PC-3 (cell line): Measurements from ENCODE around the gene ZNF385B. TPM values are rescaled to one million over a fixed set of nuclear protein-coding genes. Genes with fewer than 3 reads are reported as not detected.

ENCODE experiments used
- ATAC-seq: fragments of 200-7000 bp; cut with Tn5 transposase; 2 replicates; pipeline ENCODE4 v1.9.1; 2020; ENCODE audit warnings: mild to moderate bottlenecking, moderate library complexity
- BruUV-seq: library from RNA; stranded (reverse); fragments of 400-500 nt; replicated peaks from 2 replicates; lab custom pipeline; 2021; lab: Mats Ljungman, UMichigan
- CTCF ChIA-PET: fragments of 300-600 bp; sonication (Branson Sonifier 250); formaldehyde crosslinking; loops from one replicate; lab custom pipeline; 2022; ENCODE audit warnings: antibody characterized with exemption; lab: Charles Lee
- POLR2A ChIA-PET: fragments of 300-600 bp; sonication (Branson Sonifier 250); formaldehyde crosslinking; loops from one replicate; lab custom pipeline; 2022; ENCODE audit warnings: antibody characterized with exemption; ENCODE audit not compliant: unreplicated experiment; lab: Charles Lee
- DNase-seq: peaks from one replicate; pipeline ENCODE4 v3.0.0-alpha.2; 2015
- H2AFZ ChIP-seq: fragments of 300-600 bp; sonication (generic); 2 replicates; pipeline ENCODE4 v1.6.0; 2016; ENCODE audit warnings: antibody characterized with exemption, low read length
- H3F3A ChIP-seq: fragments of 300-600 bp; sonication (generic); one replicate; pipeline ENCODE4 v1.6.0; 2017; ENCODE audit warnings: antibody characterized with exemption, low read length, control low read depth, mild to moderate bottlenecking; ENCODE audit not compliant: unreplicated experiment
- H3K27ac ChIP-seq: fragments of 300-600 bp; sonication (generic); 2 replicates; pipeline ENCODE4 v1.5.1; 2016; ENCODE audit warnings: mild to moderate bottlenecking, low read length
- H3K27me3 ChIP-seq: fragments of 300-600 bp; sonication (generic); 2 replicates; pipeline ENCODE4 v1.6.1; 2016; ENCODE audit warnings: low read length, mixed read lengths
- H3K36me3 ChIP-seq: fragments of 300-600 bp; sonication (generic); 2 replicates; pipeline ENCODE4 v1.6.1; 2016; ENCODE audit warnings: low read depth, mixed run types, low read length, mixed read lengths
- H3K4me1 ChIP-seq: fragments of 300-600 bp; sonication (generic); 2 replicates; pipeline ENCODE4 v1.5.1; 2016; ENCODE audit warnings: low read length; ENCODE audit not compliant: insufficient read depth
- H3K4me2 ChIP-seq: fragments of 300-600 bp; sonication (generic); 2 replicates; pipeline ENCODE4 v1.6.0; 2016; ENCODE audit warnings: low read length
- H3K4me3 ChIP-seq: fragments of 300-600 bp; sonication (generic); 2 replicates; pipeline ENCODE4 v1.5.1; 2016; ENCODE audit warnings: mild to moderate bottlenecking, low read length, mixed read lengths
- H3K79me2 ChIP-seq: fragments of 300-600 bp; sonication (generic); 2 replicates; pipeline ENCODE4 v1.6.1; 2017; ENCODE audit warnings: low read length, mixed read lengths
- H3K9ac ChIP-seq: fragments of 300-600 bp; sonication (generic); 2 replicates; pipeline ENCODE4 v1.6.0; 2016; ENCODE audit warnings: mild to moderate bottlenecking, low read length
- H3K9me2 ChIP-seq: fragments of 300-600 bp; sonication (generic); replicated peaks from 2 replicates; pipeline ENCODE4 v1.6.1; 2016; ENCODE audit warnings: mixed run types, low read length, mixed read lengths
- H3K9me3 ChIP-seq: fragments of 300-600 bp; sonication (generic); 2 replicates; pipeline ENCODE4 v1.6.1; 2016; ENCODE audit warnings: low read length, mixed read lengths
- H4K20me1 ChIP-seq: fragments of 300-600 bp; sonication (generic); 2 replicates; pipeline ENCODE4 v1.6.1; 2016; ENCODE audit warnings: low read length, mixed read lengths
- EZH2 ChIP-seq: fragments of 300-600 bp; sonication (generic); IDR thresholded peaks from one replicate; pipeline ENCODE4 v1.6.1; 2017; ENCODE audit warnings: antibody characterized with exemption, mild to moderate bottlenecking, low read length; ENCODE audit not compliant: unreplicated experiment
- EZH2phosphoT487 ChIP-seq: fragments of 300-600 bp; sonication (generic); IDR thresholded peaks from 2 replicates; pipeline ENCODE4 v1.6.1; 2018; ENCODE audit warnings: mild to moderate bottlenecking, antibody characterized with exemption, low read length, borderline replicate concordance
- intact Hi-C: fragments of 100-400 bp; cut with micrococcal nuclease; formaldehyde crosslinking; loops from 2 replicates; pipeline ENCODE4 v1.9.0; 2023
- total RNA-seq: library from RNA; depleted of rRNA; stranded (reverse); fragments of >200 nt; gene quantifications from 2 replicates; pipeline ENCODE4 v1.2.3, GENCODE V29; 2014
- TF ChIP-seq, protein P1 (sequence below): fragments of 300-600 bp; sonication (generic); conservative IDR thresholded peaks from 2 replicates; pipeline ENCODE4 v1.5.1; 2017; ENCODE audit warnings: antibody characterized with exemption, low read depth, mild to moderate bottlenecking, low read length

The ZNF385B gene
- total RNA-seq, 1 experiment from 2014 or later: 2.4 TPM

DNA sequence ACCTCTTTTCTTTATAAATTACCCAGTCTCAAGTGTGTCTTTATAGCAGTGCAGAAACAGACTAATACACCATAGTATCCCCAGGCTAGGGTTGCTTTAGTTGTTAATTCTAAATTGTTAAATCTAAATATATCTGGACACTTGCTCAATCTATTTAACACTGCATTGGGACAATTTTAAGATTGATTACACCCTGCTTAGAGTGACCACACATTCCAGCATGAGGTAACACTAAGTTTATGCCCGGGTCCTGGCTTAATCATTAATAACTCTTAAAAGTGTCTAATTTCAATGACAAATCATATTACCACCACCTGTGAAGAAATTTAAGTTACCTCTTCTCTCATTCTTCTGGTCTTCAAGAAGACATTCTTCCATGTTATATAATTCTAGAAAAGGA is 131.4 kb downstream of the ZNF385B start:
- ATAC-seq (no peak), DNase-seq (no peak)
- H3K36me3 ChIP-seq: no peaks in the 10 kb centered on the region
- intact Hi-C loops: no loop called here
- no TSS peak for BruUV-seq
- ChIA-PET CTCF (no interaction called here), POLR2A (no interaction called here)
- no peak overlapping the region for H3K27ac ChIP-seq
- no peak overlapping the region for H3K4me3 ChIP-seq
- no peak overlapping the region for H3K9ac ChIP-seq
- H2AFZ ChIP-seq: no peak overlapping the region
- H3K9me3 ChIP-seq: no peaks in the 10 kb centered on the region
- TF ChIP-seq EZH2phosphoT487 (no peak), EZH2 (no peak)
- TF ChIP-seq, protein P1, sequence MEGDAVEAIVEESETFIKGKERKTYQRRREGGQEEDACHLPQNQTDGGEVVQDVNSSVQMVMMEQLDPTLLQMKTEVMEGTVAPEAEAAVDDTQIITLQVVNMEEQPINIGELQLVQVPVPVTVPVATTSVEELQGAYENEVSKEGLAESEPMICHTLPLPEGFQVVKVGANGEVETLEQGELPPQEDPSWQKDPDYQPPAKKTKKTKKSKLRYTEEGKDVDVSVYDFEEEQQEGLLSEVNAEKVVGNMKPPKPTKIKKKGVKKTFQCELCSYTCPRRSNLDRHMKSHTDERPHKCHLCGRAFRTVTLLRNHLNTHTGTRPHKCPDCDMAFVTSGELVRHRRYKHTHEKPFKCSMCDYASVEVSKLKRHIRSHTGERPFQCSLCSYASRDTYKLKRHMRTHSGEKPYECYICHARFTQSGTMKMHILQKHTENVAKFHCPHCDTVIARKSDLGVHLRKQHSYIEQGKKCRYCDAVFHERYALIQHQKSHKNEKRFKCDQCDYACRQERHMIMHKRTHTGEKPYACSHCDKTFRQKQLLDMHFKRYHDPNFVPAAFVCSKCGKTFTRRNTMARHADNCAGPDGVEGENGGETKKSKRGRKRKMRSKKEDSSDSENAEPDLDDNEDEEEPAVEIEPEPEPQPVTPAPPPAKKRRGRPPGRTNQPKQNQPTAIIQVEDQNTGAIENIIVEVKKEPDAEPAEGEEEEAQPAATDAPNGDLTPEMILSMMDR: no peak
- H4K20me1 ChIP-seq: no peaks in the 10 kb centered on the region
- H3K27me3 ChIP-seq: no peaks in the 10 kb centered on the region
- H3K9me2 ChIP-seq: no peaks in the 10 kb centered on the region
- H3F3A ChIP-seq: no peaks in the 10 kb centered on the region
- no peaks in the 10 kb centered on the region for H3K79me2 ChIP-seq
- H3K4me2 ChIP-seq: no peak overlapping the region
- no peaks in the 10 kb centered on the region for H3K4me1 ChIP-seq

- Histone ChIP-seq H2AFZ (no peak overlapping the region), H3K27me3 (no peaks in the 10 kb centered on the region), H3K27ac (no peak overlapping the region), H3F3A (no peaks in the 10 kb centered on the region), H3K9me3 (no peaks in the 10 kb centered on the region), H3K4me3 (no peak overlapping the region), H3K9ac (no peak overlapping the region), H3K36me3 (no peaks in the 10 kb centered on the region), H3K79me2 (no peaks in the 10 kb centered on the region), H3K4me1 (no peaks in the 10 kb centered on the region), H4K20me1 (no peaks in the 10 kb centered on the region), H3K9me2 (no peaks in the 10 kb centered on the region), H3K4me2 (no peak overlapping the region)
- ATAC-seq: no peak
- BruUV-seq: no TSS peak
- intact Hi-C loops: no loop called here
- DNase-seq: no peak
- ChIA-PET POLR2A (no interaction called here), CTCF (no interaction called here)
- no peak for TF ChIP-seq EZH2phosphoT487
Measured at GRCh38 chr2:179726461-179727180, 134.8 kb downstream of the ZNF385B start.

DNA sequence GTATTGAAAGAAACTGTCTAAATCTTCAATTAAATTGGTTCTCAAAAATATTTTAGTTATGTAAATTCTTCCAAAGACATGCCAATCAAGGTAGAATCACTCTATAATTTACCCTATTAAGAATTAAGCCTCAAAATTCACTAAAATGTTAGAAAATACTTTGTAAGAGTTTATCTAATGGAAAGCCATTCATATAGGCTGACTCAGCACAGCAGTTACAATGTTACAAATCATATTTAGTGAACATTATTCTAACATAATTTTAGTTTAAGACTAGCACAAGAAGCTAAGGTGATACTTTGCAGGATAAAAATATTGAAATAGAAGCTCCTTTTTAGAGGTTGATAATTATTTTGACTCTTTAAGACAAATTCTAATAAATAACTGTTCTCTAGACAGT is 137.0 kb downstream of the ZNF385B start:
- Histone ChIP-seq H3K9me3 (no peaks in the 10 kb centered on the region), H3K4me2 (no peak overlapping the region), H2AFZ (no peak overlapping the region), H3K4me1 (no peaks in the 10 kb centered on the region), H3K79me2 (no peaks in the 10 kb centered on the region), H3K9me2 (no peaks in the 10 kb centered on the region), H3K9ac (no peak overlapping the region), H3K4me3 (no peak overlapping the region), H3F3A (no peaks in the 10 kb centered on the region), H3K27ac (no peak overlapping the region), H4K20me1 (no peaks in the 10 kb centered on the region), H3K27me3 (no peaks in the 10 kb centered on the region), H3K36me3 (no peaks in the 10 kb centered on the region)
- ChIA-PET POLR2A (no interaction called here), CTCF (interaction anchor here (0.6 kb wide), 1 partner anchor 1506 kb away, joined by 11 read pairs; no protein-coding TSS in a partner anchor)
- intact Hi-C loops: no loop called here
- no TSS peak for BruUV-seq
- no peak for DNase-seq
- ATAC-seq: no peak
- TF ChIP-seq EZH2: no peak
- TF ChIP-seq EZH2phosphoT487: no peak
- TF ChIP-seq, protein P1: no peak
